GM19395 (cell line): ENCODE measurements around the gene DCAF5.
A peak's percentile ranks its signal among the peaks of the same experiment; 100 is the strongest.
"Not testable (repeated sequence)": the region's sequence is repeated elsewhere in the genome, so short reads cannot be mapped to it uniquely, and the experiment has no call there.

Experiments
- ATAC-seq: cut with Tn5 transposase; IDR thresholded peaks from one replicate; pipeline ENCODE4 v1.9.1; 2021; ENCODE audit warnings: mild to moderate bottlenecking, moderate library complexity; ENCODE audit not compliant: unreplicated experiment

DCAF5 gene

GRCh38 chr14:69152902-69153151, at the start of gene DCAF5:
Gene DCAF5 (minus strand): TSS chr14:69153119. CDS start chr14:69152978, 141 bp downstream.
- no peak for ATAC-seq

- no peak for ATAC-seq
These were observed 46.9 kb upstream of the DCAF5 start for GRCh38 chr14:69199786-69200185.

- ATAC-seq, result no peak
These were observed 40.8 kb upstream of the DCAF5 start for GRCh38 chr14:69193721-69194120.

- peak; percentile 92 for ATAC-seq
These were observed 38.6 kb upstream of the DCAF5 start, which contains the start of gene EXD2 for GRCh38 chr14:69191340-69192111. Gene EXD2 (plus strand): TSS chr14:69191498. CDS start chr14:69209471, 17,973 bp downstream.

- no peak for ATAC-seq
These were observed 37.3 kb upstream of the DCAF5 start for GRCh38 chr14:69190191-69190590.

GRCh38 chr14:69183735-69184134, 30.8 kb upstream of the DCAF5 start:
- no peak for ATAC-seq

GRCh38 chr14:69182580-69182979, 29.7 kb upstream of the DCAF5 start:
- not testable (repeated sequence) for ATAC-seq

- ATAC-seq, result no peak
These were observed 28.6 kb upstream of the DCAF5 start for GRCh38 chr14:69181491-69181890.

GRCh38 chr14:69175130-69175529, 22.2 kb upstream of the DCAF5 start:
- no peak for ATAC-seq

GRCh38 chr14:69171569-69171968, 18.6 kb upstream of the DCAF5 start:
- no peak for ATAC-seq

- no peak for ATAC-seq
These were observed 17.9 kb upstream of the DCAF5 start for GRCh38 chr14:69170839-69171238.

GRCh38 chr14:69165787-69166186, 12.9 kb upstream of the DCAF5 start:
- not testable (repeated sequence) for ATAC-seq

- no peak for ATAC-seq
These were observed 8.7 kb upstream of the DCAF5 start for GRCh38 chr14:69161590-69161989.

- ATAC-seq, result no peak
These were observed 3.3 kb upstream of the DCAF5 start for GRCh38 chr14:69156224-69156623.

GRCh38 chr14:69154779-69155178, 1.9 kb upstream of the DCAF5 start:
- no peak for ATAC-seq

- no peak for ATAC-seq
These were observed 953 bp upstream of the DCAF5 start for GRCh38 chr14:69153873-69154270.

- ATAC-seq, result peak; percentile 85
These were observed 393 bp upstream of the DCAF5 start for GRCh38 chr14:69153152-69153872.

- ATAC-seq, result peak; percentile 1
These were observed 578 bp downstream of the DCAF5 start for GRCh38 chr14:69152181-69152901.

- peak; percentile 53 for ATAC-seq
These were observed 1.3 kb downstream of the DCAF5 start for GRCh38 chr14:69151458-69152180.

- no peak for ATAC-seq
These were observed 3.3 kb downstream of the DCAF5 start for GRCh38 chr14:69149461-69150244.
